Measurements from ENCODE around the gene CD164L2. TPM values are rescaled to one million over a fixed set of nuclear protein-coding genes. Genes with fewer than 3 reads are reported as not detected.

CD164L2 gene
- total and polyA plus RNA-seq, 2 experiments from 2014 or later: 2.0 to 2.8 TPM

DNA sequence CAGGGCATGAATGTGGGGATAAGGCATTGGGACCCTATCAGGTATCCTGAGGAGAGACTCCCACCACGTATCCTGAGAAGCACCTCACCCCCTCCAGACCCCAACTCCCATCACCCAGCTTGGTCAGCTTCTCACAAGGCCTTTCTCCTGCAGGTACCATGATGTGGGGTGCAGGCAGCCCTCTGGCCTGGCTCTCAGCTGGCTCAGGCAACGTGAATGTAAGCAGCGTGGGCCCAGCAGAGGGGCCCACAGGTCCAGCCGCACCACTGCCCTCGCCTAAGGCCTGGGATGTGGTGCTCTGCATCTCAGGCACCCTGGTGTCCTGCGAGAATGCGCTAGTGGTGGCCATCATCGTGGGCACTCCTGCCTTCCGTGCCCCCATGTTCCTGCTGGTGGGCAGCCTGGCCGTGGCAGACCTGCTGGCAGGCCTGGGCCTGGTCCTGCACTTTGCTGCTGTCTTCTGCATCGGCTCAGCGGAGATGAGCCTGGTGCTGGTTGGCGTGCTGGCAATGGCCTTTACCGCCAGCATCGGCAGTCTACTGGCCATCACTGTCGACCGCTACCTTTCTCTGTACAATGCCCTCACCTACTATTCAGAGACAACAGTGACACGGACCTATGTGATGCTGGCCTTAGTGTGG, 10.6 kb upstream of the CD164L2 start:
- DNase-seq (ENCODE audit: low spot score) (no peak), ATAC-seq (no peak)
- H3F3A ChIP-seq (replicated peaks; ENCODE audit: low read depth): peaks cover 7% of the 10 kb centered on the region; the same call in 1 of the 2 replicates
- H2AFZ ChIP-seq: no peak overlapping the region
- H3K4me1 ChIP-seq (ENCODE audit: insufficient read depth): peaks cover 19% of the 10 kb centered on the region
- H3K27me3 Mint-ChIP-seq (ENCODE audit: insufficient read depth, low read depth, poor library complexity): peaks cover 33% of the 10 kb centered on the region
- H4K20me1 ChIP-seq (replicated peaks; ENCODE audit: insufficient read depth): no peaks in the 10 kb centered on the region
- H3K79me2 ChIP-seq (replicated peaks; ENCODE audit: insufficient read depth): no peaks in the 10 kb centered on the region
- H3K27me3 ChIP-seq (ENCODE audit: insufficient read depth): no peaks in the 10 kb centered on the region
- TF ChIP-seq, protein P1, sequence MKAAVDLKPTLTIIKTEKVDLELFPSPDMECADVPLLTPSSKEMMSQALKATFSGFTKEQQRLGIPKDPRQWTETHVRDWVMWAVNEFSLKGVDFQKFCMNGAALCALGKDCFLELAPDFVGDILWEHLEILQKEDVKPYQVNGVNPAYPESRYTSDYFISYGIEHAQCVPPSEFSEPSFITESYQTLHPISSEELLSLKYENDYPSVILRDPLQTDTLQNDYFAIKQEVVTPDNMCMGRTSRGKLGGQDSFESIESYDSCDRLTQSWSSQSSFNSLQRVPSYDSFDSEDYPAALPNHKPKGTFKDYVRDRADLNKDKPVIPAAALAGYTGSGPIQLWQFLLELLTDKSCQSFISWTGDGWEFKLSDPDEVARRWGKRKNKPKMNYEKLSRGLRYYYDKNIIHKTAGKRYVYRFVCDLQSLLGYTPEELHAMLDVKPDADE (IDR thresholded peaks at IDR 0.05): no peak
- no peak for TF ChIP-seq REST (IDR thresholded peaks at IDR 0.05; ENCODE audit: unreplicated experiment)
- TF ChIP-seq STAT1 (IDR thresholded peaks at IDR 0.05; ENCODE audit: unreplicated experiment): no peak
- TF ChIP-seq EZH2 (IDR thresholded peaks at IDR 0.05; ENCODE audit: low read depth, unreplicated experiment): no peak
- TF ChIP-seq ZNF114 (CRISPR knock-in tag; IDR thresholded peaks at IDR 0.05): no peak
- TF ChIP-seq POLR2AphosphoS5 (IDR thresholded peaks at IDR 0.05; ENCODE audit: low read depth): no peak
- no peak for TF ChIP-seq ZNF331 (CRISPR knock-in tag; IDR thresholded peaks at IDR 0.05; ENCODE audit: low read depth)
- TF ChIP-seq, protein P2, sequence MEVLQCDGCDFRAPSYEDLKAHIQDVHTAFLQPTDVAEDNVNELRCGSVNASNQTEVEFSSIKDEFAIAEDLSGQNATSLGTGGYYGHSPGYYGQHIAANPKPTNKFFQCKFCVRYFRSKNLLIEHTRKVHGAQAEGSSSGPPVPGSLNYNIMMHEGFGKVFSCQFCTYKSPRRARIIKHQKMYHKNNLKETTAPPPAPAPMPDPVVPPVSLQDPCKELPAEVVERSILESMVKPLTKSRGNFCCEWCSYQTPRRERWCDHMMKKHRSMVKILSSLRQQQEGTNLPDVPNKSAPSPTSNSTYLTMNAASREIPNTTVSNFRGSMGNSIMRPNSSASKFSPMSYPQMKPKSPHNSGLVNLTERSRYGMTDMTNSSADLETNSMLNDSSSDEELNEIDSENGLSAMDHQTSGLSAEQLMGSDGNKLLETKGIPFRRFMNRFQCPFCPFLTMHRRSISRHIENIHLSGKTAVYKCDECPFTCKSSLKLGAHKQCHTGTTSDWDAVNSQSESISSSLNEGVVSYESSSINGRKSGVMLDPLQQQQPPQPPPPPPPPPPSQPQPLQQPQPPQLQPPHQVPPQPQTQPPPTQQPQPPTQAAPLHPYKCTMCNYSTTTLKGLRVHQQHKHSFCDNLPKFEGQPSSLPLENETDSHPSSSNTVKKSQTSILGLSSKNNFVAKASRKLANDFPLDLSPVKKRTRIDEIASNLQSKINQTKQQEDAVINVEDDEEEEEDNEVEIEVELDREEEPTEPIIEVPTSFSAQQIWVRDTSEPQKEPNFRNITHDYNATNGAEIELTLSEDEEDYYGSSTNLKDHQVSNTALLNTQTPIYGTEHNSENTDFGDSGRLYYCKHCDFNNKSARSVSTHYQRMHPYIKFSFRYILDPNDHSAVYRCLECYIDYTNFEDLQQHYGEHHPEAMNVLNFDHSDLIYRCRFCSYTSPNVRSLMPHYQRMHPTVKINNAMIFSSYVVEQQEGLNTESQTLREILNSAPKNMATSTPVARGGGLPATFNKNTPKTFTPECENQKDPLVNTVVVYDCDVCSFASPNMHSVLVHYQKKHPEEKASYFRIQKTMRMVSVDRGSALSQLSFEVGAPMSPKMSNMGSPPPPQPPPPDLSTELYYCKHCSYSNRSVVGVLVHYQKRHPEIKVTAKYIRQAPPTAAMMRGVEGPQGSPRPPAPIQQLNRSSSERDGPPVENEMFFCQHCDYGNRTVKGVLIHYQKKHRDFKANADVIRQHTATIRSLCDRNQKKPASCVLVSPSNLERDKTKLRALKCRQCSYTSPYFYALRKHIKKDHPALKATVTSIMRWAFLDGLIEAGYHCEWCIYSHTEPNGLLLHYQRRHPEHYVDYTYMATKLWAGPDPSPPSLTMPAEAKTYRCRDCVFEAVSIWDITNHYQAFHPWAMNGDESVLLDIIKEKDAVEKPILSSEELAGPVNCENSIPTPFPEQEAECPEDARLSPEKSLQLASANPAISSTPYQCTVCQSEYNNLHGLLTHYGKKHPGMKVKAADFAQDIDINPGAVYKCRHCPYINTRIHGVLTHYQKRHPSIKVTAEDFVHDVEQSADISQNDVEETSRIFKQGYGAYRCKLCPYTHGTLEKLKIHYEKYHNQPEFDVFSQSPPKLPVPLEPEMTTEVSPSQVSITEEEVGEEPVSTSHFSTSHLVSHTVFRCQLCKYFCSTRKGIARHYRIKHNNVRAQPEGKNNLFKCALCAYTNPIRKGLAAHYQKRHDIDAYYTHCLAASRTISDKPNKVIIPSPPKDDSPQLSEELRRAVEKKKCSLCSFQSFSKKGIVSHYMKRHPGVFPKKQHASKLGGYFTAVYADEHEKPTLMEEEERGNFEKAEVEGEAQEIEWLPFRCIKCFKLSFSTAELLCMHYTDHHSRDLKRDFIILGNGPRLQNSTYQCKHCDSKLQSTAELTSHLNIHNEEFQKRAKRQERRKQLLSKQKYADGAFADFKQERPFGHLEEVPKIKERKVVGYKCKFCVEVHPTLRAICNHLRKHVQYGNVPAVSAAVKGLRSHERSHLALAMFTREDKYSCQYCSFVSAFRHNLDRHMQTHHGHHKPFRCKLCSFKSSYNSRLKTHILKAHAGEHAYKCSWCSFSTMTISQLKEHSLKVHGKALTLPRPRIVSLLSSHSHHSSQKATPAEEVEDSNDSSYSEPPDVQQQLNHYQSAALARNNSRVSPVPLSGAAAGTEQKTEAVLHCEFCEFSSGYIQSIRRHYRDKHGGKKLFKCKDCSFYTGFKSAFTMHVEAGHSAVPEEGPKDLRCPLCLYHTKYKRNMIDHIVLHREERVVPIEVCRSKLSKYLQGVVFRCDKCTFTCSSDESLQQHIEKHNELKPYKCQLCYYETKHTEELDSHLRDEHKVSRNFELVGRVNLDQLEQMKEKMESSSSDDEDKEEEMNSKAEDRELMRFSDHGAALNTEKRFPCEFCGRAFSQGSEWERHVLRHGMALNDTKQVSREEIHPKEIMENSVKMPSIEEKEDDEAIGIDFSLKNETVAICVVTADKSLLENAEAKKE (CRISPR knock-in tag; IDR thresholded peaks at IDR 0.05): no peak
- TF ChIP-seq, protein P3, sequence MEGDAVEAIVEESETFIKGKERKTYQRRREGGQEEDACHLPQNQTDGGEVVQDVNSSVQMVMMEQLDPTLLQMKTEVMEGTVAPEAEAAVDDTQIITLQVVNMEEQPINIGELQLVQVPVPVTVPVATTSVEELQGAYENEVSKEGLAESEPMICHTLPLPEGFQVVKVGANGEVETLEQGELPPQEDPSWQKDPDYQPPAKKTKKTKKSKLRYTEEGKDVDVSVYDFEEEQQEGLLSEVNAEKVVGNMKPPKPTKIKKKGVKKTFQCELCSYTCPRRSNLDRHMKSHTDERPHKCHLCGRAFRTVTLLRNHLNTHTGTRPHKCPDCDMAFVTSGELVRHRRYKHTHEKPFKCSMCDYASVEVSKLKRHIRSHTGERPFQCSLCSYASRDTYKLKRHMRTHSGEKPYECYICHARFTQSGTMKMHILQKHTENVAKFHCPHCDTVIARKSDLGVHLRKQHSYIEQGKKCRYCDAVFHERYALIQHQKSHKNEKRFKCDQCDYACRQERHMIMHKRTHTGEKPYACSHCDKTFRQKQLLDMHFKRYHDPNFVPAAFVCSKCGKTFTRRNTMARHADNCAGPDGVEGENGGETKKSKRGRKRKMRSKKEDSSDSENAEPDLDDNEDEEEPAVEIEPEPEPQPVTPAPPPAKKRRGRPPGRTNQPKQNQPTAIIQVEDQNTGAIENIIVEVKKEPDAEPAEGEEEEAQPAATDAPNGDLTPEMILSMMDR (conservative IDR thresholded peaks at IDR 0.05; ENCODE audit: low read depth in 2 of 2): no peak
- TF ChIP-seq EZH2phosphoT487 (IDR thresholded peaks at IDR 0.05; ENCODE audit: unreplicated experiment): no peak
- TF ChIP-seq NANOG (IDR thresholded peaks at IDR 0.05; ENCODE audit: borderline replicate concordance): no peak
- TF ChIP-seq JUNB (IDR thresholded peaks at IDR 0.05; ENCODE audit: unreplicated experiment): no peak
- TF ChIP-seq CREB1 (CRISPR knock-in tag; IDR thresholded peaks at IDR 0.05; ENCODE audit: low read depth): no peak
- peak overlapping the region; percentile 92 for H3K4me3 Mint-ChIP-seq
- H3K36me3 Mint-ChIP-seq (ENCODE audit: low read depth): peaks cover 5% of the 10 kb centered on the region; the same call in 1 of the 3 replicates
- H3K9me3 Mint-ChIP-seq: peaks cover under 1% of the 10 kb centered on the region; the same call in 1 of the 3 replicates
- H3K9me2 ChIP-seq (ENCODE audit: insufficient read depth): no peaks in the 10 kb centered on the region
- H3K36me3 ChIP-seq (ENCODE audit: insufficient read depth): no peaks in the 10 kb centered on the region
- no peak overlapping the region for H3K27ac ChIP-seq (ENCODE audit: low read depth)
- peak overlapping the region; percentile 94; the same call in 1 of the 2 replicates for H3K4me3 ChIP-seq
- no peak overlapping the region for H3K27ac Mint-ChIP-seq
- peaks cover 36% of the 10 kb centered on the region for H3K4me1 Mint-ChIP-seq
- H3K4me2 ChIP-seq: peak overlapping the region; percentile 89

Measured in GM23338 (cell line).